Measurements from ENCODE around the gene C5.

C5 gene

DNA sequence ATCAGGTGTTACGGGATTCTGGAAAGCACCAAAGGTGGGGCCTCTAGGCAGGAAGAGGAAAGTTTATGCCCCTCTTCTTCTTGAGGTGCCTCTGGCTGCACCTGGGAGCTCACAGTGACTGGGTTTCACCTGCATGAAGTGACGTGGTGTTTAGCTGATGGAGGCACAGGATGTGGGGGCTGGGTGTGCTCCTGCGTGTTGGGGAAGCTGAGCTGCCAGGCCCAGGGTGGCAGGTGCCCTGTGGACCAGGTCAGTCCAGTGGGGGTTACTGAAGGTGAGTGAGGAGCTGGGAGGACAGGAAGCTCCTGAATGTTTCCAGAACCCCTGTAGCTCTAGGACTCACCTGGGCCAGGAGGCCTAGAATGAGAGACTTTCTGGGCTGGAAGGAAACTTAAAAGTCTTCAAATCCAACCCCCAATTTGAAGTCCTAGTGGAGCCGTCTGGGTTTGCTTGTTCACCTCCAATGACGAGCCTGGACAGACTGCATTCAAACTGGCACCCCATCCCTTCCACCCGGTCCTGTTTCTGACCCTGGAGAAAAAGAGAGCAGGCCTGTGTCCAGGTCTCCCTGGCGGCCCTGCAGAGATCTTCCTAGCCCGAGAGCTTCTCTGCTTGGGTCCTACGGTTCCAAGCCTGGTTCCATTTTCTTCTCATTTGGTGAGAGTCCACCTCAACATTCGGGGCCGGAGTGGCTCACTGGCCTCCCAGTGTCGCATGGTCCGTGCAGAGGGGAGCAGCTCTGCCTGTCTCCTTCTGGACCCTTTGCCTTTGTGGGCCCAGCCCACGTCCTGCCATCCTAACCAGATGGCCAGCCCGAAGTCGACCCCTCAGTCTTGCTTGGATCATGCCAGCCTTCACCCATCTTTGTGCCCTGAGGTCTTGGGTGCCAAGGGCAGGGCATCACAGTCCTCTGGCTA lies 145.8 kb downstream of the C5 start:
- peak overlapping the region; percentile 35 for H3K9ac ChIP-seq (ENCODE audit: low read depth, low read length, poor library complexity, severe bottlenecking)
- H3K4me1 ChIP-seq (ENCODE audit: insufficient read depth, low read length, poor library complexity, severe bottlenecking) = peaks cover 69% of the 10 kb centered on the region
- H3F3A ChIP-seq (ENCODE audit: low read depth) = no peaks in the 10 kb centered on the region
- H3K9me2 ChIP-seq (replicated peaks; ENCODE audit: low read depth, low read length) = no peaks in the 10 kb centered on the region
- no peaks in the 10 kb centered on the region for H3K79me2 ChIP-seq (ENCODE audit: insufficient read depth, low read length)
- TF ChIP-seq, protein P1, sequence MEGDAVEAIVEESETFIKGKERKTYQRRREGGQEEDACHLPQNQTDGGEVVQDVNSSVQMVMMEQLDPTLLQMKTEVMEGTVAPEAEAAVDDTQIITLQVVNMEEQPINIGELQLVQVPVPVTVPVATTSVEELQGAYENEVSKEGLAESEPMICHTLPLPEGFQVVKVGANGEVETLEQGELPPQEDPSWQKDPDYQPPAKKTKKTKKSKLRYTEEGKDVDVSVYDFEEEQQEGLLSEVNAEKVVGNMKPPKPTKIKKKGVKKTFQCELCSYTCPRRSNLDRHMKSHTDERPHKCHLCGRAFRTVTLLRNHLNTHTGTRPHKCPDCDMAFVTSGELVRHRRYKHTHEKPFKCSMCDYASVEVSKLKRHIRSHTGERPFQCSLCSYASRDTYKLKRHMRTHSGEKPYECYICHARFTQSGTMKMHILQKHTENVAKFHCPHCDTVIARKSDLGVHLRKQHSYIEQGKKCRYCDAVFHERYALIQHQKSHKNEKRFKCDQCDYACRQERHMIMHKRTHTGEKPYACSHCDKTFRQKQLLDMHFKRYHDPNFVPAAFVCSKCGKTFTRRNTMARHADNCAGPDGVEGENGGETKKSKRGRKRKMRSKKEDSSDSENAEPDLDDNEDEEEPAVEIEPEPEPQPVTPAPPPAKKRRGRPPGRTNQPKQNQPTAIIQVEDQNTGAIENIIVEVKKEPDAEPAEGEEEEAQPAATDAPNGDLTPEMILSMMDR (conservative IDR thresholded peaks at IDR 0.05; ENCODE audit: low read length) = no peak
- no peak for TF ChIP-seq EZH2phosphoT487 (IDR thresholded peaks at IDR 0.05; ENCODE audit: borderline replicate concordance)
- H2AFZ ChIP-seq (ENCODE audit: low read length) = no peak overlapping the region
- no peaks in the 10 kb centered on the region for H4K20me1 ChIP-seq (ENCODE audit: insufficient read depth, low read length, poor library complexity, severe bottlenecking)
- no peaks in the 10 kb centered on the region for H3K36me3 ChIP-seq (ENCODE audit: insufficient read depth, low read length)
- H3K27me3 ChIP-seq (ENCODE audit: insufficient read depth, low read length, poor library complexity, severe bottlenecking) = no peaks in the 10 kb centered on the region
- H3K9me3 ChIP-seq (ENCODE audit: insufficient read depth, low read depth, low read length) = no peaks in the 10 kb centered on the region
- no peak overlapping the region for H3K4me2 ChIP-seq (ENCODE audit: low read depth, low read length, poor library complexity, severe bottlenecking)
- no peak overlapping the region for H3K4me3 ChIP-seq (ENCODE audit: low read length, poor library complexity, severe bottlenecking)

DNA sequence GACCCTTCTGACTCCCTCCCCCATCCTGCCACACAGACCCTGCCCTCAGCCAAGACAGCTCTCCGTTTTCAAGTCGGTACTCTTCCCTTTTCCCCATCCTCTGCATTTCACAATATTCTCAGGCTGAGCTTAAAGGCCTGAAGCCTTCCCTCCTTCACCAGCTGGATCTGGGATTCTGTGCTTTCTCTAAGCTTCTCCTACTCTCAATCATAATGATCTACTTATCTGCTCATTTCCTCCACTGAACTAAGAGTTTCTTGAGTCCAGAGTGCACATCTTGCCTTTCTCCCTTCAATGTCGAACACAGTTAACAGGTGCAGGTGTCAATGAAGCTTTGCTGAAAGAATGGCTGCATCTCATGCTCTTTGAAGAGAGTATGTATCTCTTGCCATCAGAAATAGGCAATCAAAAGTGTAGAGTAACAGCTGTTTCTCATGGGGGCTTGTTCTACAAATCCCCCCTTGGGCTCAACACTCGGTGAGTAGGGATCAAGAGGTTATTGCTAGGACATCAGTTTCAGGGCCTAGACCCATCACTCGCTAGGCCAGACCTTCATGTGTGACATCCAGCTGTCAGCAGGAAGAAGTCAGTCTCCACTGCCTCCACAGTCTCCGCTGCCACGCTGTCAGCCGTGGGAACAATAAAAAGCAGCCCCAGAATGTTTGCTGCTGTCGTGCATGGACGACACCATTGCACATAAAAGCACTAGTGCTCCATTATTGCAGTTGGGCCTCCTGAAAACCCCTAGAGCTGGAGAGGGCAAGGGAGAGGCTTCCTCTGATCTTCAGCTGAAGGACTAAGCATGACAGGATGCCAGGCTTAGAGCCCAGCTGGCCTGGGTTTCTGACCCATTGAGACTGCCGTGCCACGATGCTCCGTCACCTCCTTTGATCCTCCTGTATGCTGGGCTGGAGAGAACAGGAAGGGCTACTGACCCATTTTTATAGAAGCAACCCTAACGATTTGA lies 147.2 kb downstream of the C5 start:
- peak overlapping the region; percentile 8 for H3K4me2 ChIP-seq (ENCODE audit: low read depth, low read length, poor library complexity, severe bottlenecking)
- H3K36me3 ChIP-seq (ENCODE audit: insufficient read depth, low read length) = no peaks in the 10 kb centered on the region
- H3K27me3 ChIP-seq (ENCODE audit: insufficient read depth, low read length, poor library complexity, severe bottlenecking) = no peaks in the 10 kb centered on the region
- H3K4me1 ChIP-seq (ENCODE audit: insufficient read depth, low read length, poor library complexity, severe bottlenecking) = peaks cover 73% of the 10 kb centered on the region
- no peaks in the 10 kb centered on the region for H3K9me2 ChIP-seq (replicated peaks; ENCODE audit: low read depth, low read length)
- H3K4me3 ChIP-seq (ENCODE audit: low read length, poor library complexity, severe bottlenecking) = no peak overlapping the region
- no peak overlapping the region for H2AFZ ChIP-seq (ENCODE audit: low read length)
- no peaks in the 10 kb centered on the region for H3K79me2 ChIP-seq (ENCODE audit: insufficient read depth, low read length)
- H3K9me3 ChIP-seq (ENCODE audit: insufficient read depth, low read depth, low read length) = no peaks in the 10 kb centered on the region
- peak overlapping the region; percentile 35 for H3K9ac ChIP-seq (ENCODE audit: low read depth, low read length, poor library complexity, severe bottlenecking)
- H3F3A ChIP-seq (ENCODE audit: low read depth) = no peaks in the 10 kb centered on the region
- no peaks in the 10 kb centered on the region for H4K20me1 ChIP-seq (ENCODE audit: insufficient read depth, low read length, poor library complexity, severe bottlenecking)
- no peak for TF ChIP-seq EZH2phosphoT487 (IDR thresholded peaks at IDR 0.05; ENCODE audit: borderline replicate concordance)
- TF ChIP-seq, protein P1 (conservative IDR thresholded peaks at IDR 0.05; ENCODE audit: low read length) = no peak

Data from Loucy (cell line).